Effector memory CD4-positive, alpha-beta T cell (primary cell): ENCODE results near the gene MRPL55.

Experiments used
- DNase-seq, 3 donors: peaks; one replicate each; pipeline ENCODE4 v3.0.0-alpha.2; 2020
- H3K27ac ChIP-seq: 2 replicates; pipeline ENCODE4 v1.7.0; 2013; ENCODE audit warnings: mild to moderate bottlenecking, low read length, moderate library complexity; ENCODE audit not compliant: insufficient read depth, poor library complexity, severe bottlenecking
- H3K27me3 ChIP-seq: replicated peaks from 2 replicates; pipeline ENCODE4 v1.7.0; 2013; ENCODE audit warnings: mild to moderate bottlenecking, low read length; ENCODE audit not compliant: insufficient read depth, control insufficient read depth, poor library complexity, severe bottlenecking
- H3K36me3 ChIP-seq: 2 replicates; pipeline ENCODE4 v1.7.0; 2013; ENCODE audit warnings: mild to moderate bottlenecking, low read length, moderate library complexity; ENCODE audit not compliant: control insufficient read depth, insufficient read depth
- H3K4me1 ChIP-seq: 2 replicates; pipeline ENCODE4 v1.7.0; 2013; ENCODE audit warnings: low read length, mild to moderate bottlenecking; ENCODE audit not compliant: control insufficient read depth, insufficient read depth, poor library complexity, severe bottlenecking
- H3K4me3 ChIP-seq: 2 replicates; pipeline ENCODE4 v1.7.0; 2013; ENCODE audit warnings: low read length, low read depth, mild to moderate bottlenecking; ENCODE audit not compliant: insufficient read depth, poor library complexity, severe bottlenecking
- H3K9me3 ChIP-seq: 2 replicates; pipeline ENCODE4 v1.7.0; 2013; ENCODE audit warnings: mild to moderate bottlenecking, low read length, moderate library complexity; ENCODE audit not compliant: control insufficient read depth

MRPL55 gene

GRCh38 chr1:228070851-228071250, 38.2 kb downstream of the MRPL55 start:
- H3K27me3 ChIP-seq = peaks cover 2% of the 10 kb centered on the region
- no peaks in the 10 kb centered on the region for H3K9me3 ChIP-seq
- no peak overlapping the region for H3K4me3 ChIP-seq
- no peaks in the 10 kb centered on the region for H3K36me3 ChIP-seq
- H3K27ac ChIP-seq = no peak overlapping the region
- DNase-seq = no peak
- H3K4me1 ChIP-seq = no peaks in the 10 kb centered on the region

GRCh38 chr1:228070173-228070572, 38.9 kb downstream of the MRPL55 start:
- Histone ChIP-seq H3K36me3 (no peaks in the 10 kb centered on the region), H3K4me1 (no peaks in the 10 kb centered on the region), H3K27me3 (peaks cover 8% of the 10 kb centered on the region), H3K27ac (no peak overlapping the region), H3K9me3 (no peaks in the 10 kb centered on the region), H3K4me3 (no peak overlapping the region)
- no peak for DNase-seq

GRCh38 chr1:228068359-228068758, 40.7 kb downstream of the MRPL55 start:
- DNase-seq = no peak
- no peaks in the 10 kb centered on the region for H3K36me3 ChIP-seq
- H3K9me3 ChIP-seq = no peaks in the 10 kb centered on the region
- H3K4me1 ChIP-seq = no peaks in the 10 kb centered on the region
- H3K27ac ChIP-seq = no peak overlapping the region
- H3K4me3 ChIP-seq = no peak overlapping the region
- peaks cover 22% of the 10 kb centered on the region for H3K27me3 ChIP-seq

GRCh38 chr1:228066891-228067654, 42.0 kb downstream of the MRPL55 start:
- Histone ChIP-seq H3K4me3 (no peak overlapping the region), H3K4me1 (no peaks in the 10 kb centered on the region), H3K36me3 (no peaks in the 10 kb centered on the region), H3K27me3 (peaks cover 33% of the 10 kb centered on the region), H3K9me3 (no peaks in the 10 kb centered on the region), H3K27ac (no peak overlapping the region)
- no peak for DNase-seq

- H3K27me3 ChIP-seq = peaks cover 40% of the 10 kb centered on the region
- H3K4me1 ChIP-seq = no peaks in the 10 kb centered on the region
- no peak overlapping the region for H3K27ac ChIP-seq
- DNase-seq = no peak
- H3K9me3 ChIP-seq = no peaks in the 10 kb centered on the region
- H3K36me3 ChIP-seq = no peaks in the 10 kb centered on the region
- no peak overlapping the region for H3K4me3 ChIP-seq
Observed at GRCh38 chr1:228066416-228066815, 42.7 kb downstream of the MRPL55 start.

- no peaks in the 10 kb centered on the region for H3K36me3 ChIP-seq
- peaks cover 46% of the 10 kb centered on the region for H3K27me3 ChIP-seq
- H3K9me3 ChIP-seq = no peaks in the 10 kb centered on the region
- H3K27ac ChIP-seq = no peak overlapping the region
- no peak overlapping the region for H3K4me3 ChIP-seq
- no peak for DNase-seq
- peaks cover 3% of the 10 kb centered on the region for H3K4me1 ChIP-seq
Observed at GRCh38 chr1:228065543-228066347, 43.4 kb downstream of the MRPL55 start.

GRCh38 chr1:228064741-228065542, 44.2 kb downstream of the MRPL55 start:
- H3K9me3 ChIP-seq = no peaks in the 10 kb centered on the region
- no peak overlapping the region for H3K27ac ChIP-seq
- no peak for DNase-seq
- H3K36me3 ChIP-seq = no peaks in the 10 kb centered on the region
- H3K4me3 ChIP-seq = no peak overlapping the region
- peaks cover 54% of the 10 kb centered on the region for H3K27me3 ChIP-seq
- peaks cover 11% of the 10 kb centered on the region for H3K4me1 ChIP-seq

- H3K4me1 ChIP-seq = peaks cover 16% of the 10 kb centered on the region
- DNase-seq = no peak
- H3K9me3 ChIP-seq = no peaks in the 10 kb centered on the region
- no peak overlapping the region for H3K4me3 ChIP-seq
- H3K27ac ChIP-seq = no peak overlapping the region
- H3K27me3 ChIP-seq = peaks cover 56% of the 10 kb centered on the region
- H3K36me3 ChIP-seq = no peaks in the 10 kb centered on the region
Observed at GRCh38 chr1:228064296-228064695, 44.8 kb downstream of the MRPL55 start.

- H3K27me3 ChIP-seq = peaks cover 56% of the 10 kb centered on the region
- peaks cover 16% of the 10 kb centered on the region for H3K4me1 ChIP-seq
- no peak overlapping the region for H3K27ac ChIP-seq
- H3K9me3 ChIP-seq = no peaks in the 10 kb centered on the region
- H3K4me3 ChIP-seq = no peak overlapping the region
- no peaks in the 10 kb centered on the region for H3K36me3 ChIP-seq
- no peak for DNase-seq
Observed at GRCh38 chr1:228063251-228064191, 45.6 kb downstream of the MRPL55 start.
